K562 (cell line): ENCODE measurements around the gene ZCWPW1. TPM values are rescaled to one million over a fixed set of nuclear protein-coding genes. Genes with fewer than 3 reads are reported as not detected.

Experiments used
- ATF7 ChIP-seq: fragments of 450-650 bp; IDR thresholded peaks from 2 replicates; pipeline ENCODE4 v1.7.1; 2014; ENCODE audit warnings: mild to moderate bottlenecking, moderate library complexity
- CSDE1 ChIP-seq, 2 experiments: fragments of 450-650 bp; IDR thresholded peaks; 2 replicates each; pipeline ENCODE4 v1.6.1; 2016; ENCODE audit warnings: mild to moderate bottlenecking in 1 of 2
- EWSR1 ChIP-seq: fragments of 450-650 bp; IDR thresholded peaks from 2 replicates; pipeline ENCODE4 v1.6.1; 2018; ENCODE audit warnings: borderline replicate concordance, mild to moderate bottlenecking, low read depth, moderate library complexity; ENCODE audit not compliant: partially characterized antibody
- FOXA1 ChIP-seq: fragments of 450-650 bp; IDR thresholded peaks from 2 replicates; pipeline ENCODE4 v1.6.1; 2016; ENCODE audit warnings: mild to moderate bottlenecking, borderline replicate concordance
- KDM2B ChIP-seq: fragments of 250-450 bp; sonication (Bioruptor Pico); IDR thresholded peaks from 2 replicates; pipeline ENCODE4 v1.8.0; 2021; ENCODE audit warnings: mild to moderate bottlenecking, moderate library complexity
- MEF2A ChIP-seq: IDR thresholded peaks from 2 replicates; pipeline ENCODE4 v1.6.1; 2011; ENCODE audit warnings: low read depth, mild to moderate bottlenecking, low read length, moderate library complexity; ENCODE audit not compliant: control insufficient read depth
- PHF21A ChIP-seq: fragments of 450-650 bp; IDR thresholded peaks from 2 replicates; pipeline ENCODE4 v1.6.1; 2017; ENCODE audit warnings: low read depth, borderline replicate concordance
- RBBP5 ChIP-seq: fragments of 200-600 bp; sonication (generic); IDR thresholded peaks from 2 replicates; pipeline ENCODE4 v1.6.1; 2012; ENCODE audit warnings: borderline replicate concordance, mild to moderate bottlenecking, low read length, control low read depth, inconsistent platforms; ENCODE audit not compliant: insufficient read depth, poor library complexity, severe bottlenecking
- SMAD1 ChIP-seq: fragments of 150-350 bp; IDR thresholded peaks from 2 replicates; pipeline ENCODE4 v1.6.1; 2014; ENCODE audit warnings: low read length, low read depth; ENCODE audit not compliant: partially characterized antibody
- SRSF7 ChIP-seq: fragments of 200-400 bp; formaldehyde crosslinking; optimal IDR thresholded peaks from 2 replicates; pipeline ENCODE3; 2017; ENCODE audit warnings: mild to moderate bottlenecking, low read depth, low read length
- SRSF9 ChIP-seq: fragments of 200-400 bp; formaldehyde crosslinking; IDR thresholded peaks from 2 replicates; pipeline ENCODE4 v1.6.1; 2017; ENCODE audit warnings: low read depth, low read length, borderline replicate concordance
- TEAD1 ChIP-seq, 2 experiments: fragments of 450-650 bp in 1 of 2; sonication (generic) in 1 of 2; formaldehyde crosslinking; IDR thresholded peaks; 2 replicates each; pipeline versions ENCODE4 v1.4.0 to v1.8.0; 2020 to 2022; ENCODE audit warnings: mild to moderate bottlenecking in 2 of 2, missing genetic modification reagents in 1 of 2
- U2AF2 ChIP-seq: fragments of 200-400 bp; formaldehyde crosslinking; optimal IDR thresholded peaks from 2 replicates; pipeline ENCODE3; 2017; ENCODE audit warnings: low read depth, mild to moderate bottlenecking, low read length
- ZNF316 ChIP-seq: fragments of 450-650 bp; IDR thresholded peaks from 2 replicates; pipeline ENCODE4 v1.6.1; 2016
- ZNF507 ChIP-seq: conservative IDR thresholded peaks from 2 replicates; pipeline ENCODE4 v1.6.1; 2017; ENCODE audit warnings: missing genetic modification characterization, missing compliant biosample characterization
- ZNF766 ChIP-seq: fragments of 200-800 bp; sonication (Bioruptor generic); conservative IDR thresholded peaks from 2 replicates; pipeline ENCODE4 v1.6.1; 2016; ENCODE audit warnings: missing genetic modification characterization, missing compliant biosample characterization
- polyA plus RNA-seq, 8 experiments: library from polyadenylated mRNA; depleted of rRNA in 4 of 8; stranded (reverse) in 5 of 8; unstranded in 3 of 8; fragments of >200 nt; fragmentation: Nextera tagmentation in 2 of 8; fragmentation: Illumina TruSeq in 1 of 8; extraction: Ambion mirVana in 2 of 8; extraction: Trizol in 1 of 8; gene quantifications; 2 replicates each; pipeline versions ENCODE4 v1.2.1 to v1.2.3, GENCODE V29; 2011 to 2014; ENCODE audit warnings: inconsistent platforms in 1 of 8, missing spikeins in 1 of 8
- total RNA-seq, 7 experiments: library from RNA; depleted of rRNA in 6 of 7; stranded (reverse); fragments of >200 nt in 6 of 7; fragmentation: Illumina TruSeq in 2 of 7; extraction: Trizol in 2 of 7; gene quantifications; 2 replicates each; pipeline versions ENCODE4 v1.2.1 to v1.2.3, GENCODE V29; 2011 to 2021; ENCODE audit warnings: low replicate concordance in 1 of 7
- TF ChIP-seq, protein P1 (sequence below): fragments of 250-450 bp; sonication (Bioruptor Pico); IDR thresholded peaks from 2 replicates; pipeline ENCODE4 v1.9.0; 2021; ENCODE audit warnings: mild to moderate bottlenecking, inconsistent platforms
- TF ChIP-seq, protein P2 (sequence below): fragments of 450-650 bp; formaldehyde crosslinking; conservative IDR thresholded peaks from 2 replicates; pipeline ENCODE4 v1.4.0; 2022; ENCODE audit warnings: mild to moderate bottlenecking, missing genetic modification characterization

The ZCWPW1 gene
- total and polyA plus RNA-seq, 9 of the 15 experiments (the other 6 are each of a cell fraction or from before 2014, with no cell fraction given) = 0.18 to 1.7 (median 1.2) TPM

- TF ChIP-seq SMAD1 = no peak
- TF ChIP-seq PHF21A = no peak
- TF ChIP-seq FOXA1 = no peak
- TF ChIP-seq ZNF766 (CRISPR knock-in tag) = no peak
- no peak for TF ChIP-seq SRSF9
- no peak for TF ChIP-seq ZNF316
- no peak for TF ChIP-seq ATF7
- no peak for TF ChIP-seq ZNF507 (tag)
- no peak for TF ChIP-seq SRSF7
- TF ChIP-seq, protein P1, sequence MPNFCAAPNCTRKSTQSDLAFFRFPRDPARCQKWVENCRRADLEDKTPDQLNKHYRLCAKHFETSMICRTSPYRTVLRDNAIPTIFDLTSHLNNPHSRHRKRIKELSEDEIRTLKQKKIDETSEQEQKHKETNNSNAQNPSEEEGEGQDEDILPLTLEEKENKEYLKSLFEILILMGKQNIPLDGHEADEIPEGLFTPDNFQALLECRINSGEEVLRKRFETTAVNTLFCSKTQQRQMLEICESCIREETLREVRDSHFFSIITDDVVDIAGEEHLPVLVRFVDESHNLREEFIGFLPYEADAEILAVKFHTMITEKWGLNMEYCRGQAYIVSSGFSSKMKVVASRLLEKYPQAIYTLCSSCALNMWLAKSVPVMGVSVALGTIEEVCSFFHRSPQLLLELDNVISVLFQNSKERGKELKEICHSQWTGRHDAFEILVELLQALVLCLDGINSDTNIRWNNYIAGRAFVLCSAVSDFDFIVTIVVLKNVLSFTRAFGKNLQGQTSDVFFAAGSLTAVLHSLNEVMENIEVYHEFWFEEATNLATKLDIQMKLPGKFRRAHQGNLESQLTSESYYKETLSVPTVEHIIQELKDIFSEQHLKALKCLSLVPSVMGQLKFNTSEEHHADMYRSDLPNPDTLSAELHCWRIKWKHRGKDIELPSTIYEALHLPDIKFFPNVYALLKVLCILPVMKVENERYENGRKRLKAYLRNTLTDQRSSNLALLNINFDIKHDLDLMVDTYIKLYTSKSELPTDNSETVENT (CRISPR knock-in tag) = no peak
- no peak for TF ChIP-seq RBBP5
- TF ChIP-seq, protein P2, sequence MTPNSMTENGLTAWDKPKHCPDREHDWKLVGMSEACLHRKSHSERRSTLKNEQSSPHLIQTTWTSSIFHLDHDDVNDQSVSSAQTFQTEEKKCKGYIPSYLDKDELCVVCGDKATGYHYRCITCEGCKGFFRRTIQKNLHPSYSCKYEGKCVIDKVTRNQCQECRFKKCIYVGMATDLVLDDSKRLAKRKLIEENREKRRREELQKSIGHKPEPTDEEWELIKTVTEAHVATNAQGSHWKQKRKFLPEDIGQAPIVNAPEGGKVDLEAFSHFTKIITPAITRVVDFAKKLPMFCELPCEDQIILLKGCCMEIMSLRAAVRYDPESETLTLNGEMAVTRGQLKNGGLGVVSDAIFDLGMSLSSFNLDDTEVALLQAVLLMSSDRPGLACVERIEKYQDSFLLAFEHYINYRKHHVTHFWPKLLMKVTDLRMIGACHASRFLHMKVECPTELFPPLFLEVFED (CRISPR knock-in tag) = 0 out of 2 replicates have a peak, but pooled peaks have one; percentile 36
- TF ChIP-seq KDM2B (CRISPR knock-in tag) = no peak
- TF ChIP-seq TEAD1 (CRISPR knock-in tag; IDR thresholded peaks at IDR 0.05) = no peak
- TF ChIP-seq CSDE1 (IDR thresholded peaks at IDR 0.05) = no peak
- no peak for TF ChIP-seq MEF2A
- no peak for TF ChIP-seq U2AF2
- TF ChIP-seq EWSR1 = no peak
- TF ChIP-seq, all 486 proteins: peak for 7
Observed at GRCh38 chr7:100426516-100426915, 2.0 kb downstream of the ZCWPW1 start (continued).
